ENCODE data around the gene CORT. TPM values are rescaled to one million over a fixed set of nuclear protein-coding genes. Genes with fewer than 3 reads are reported as not detected.

The CORT gene
- total and polyA plus RNA-seq, 12 donors, result 0.13 to 0.66 (median 0.36) TPM; not detected in 7

- no peaks in the 10 kb centered on the region for H3K9me3 ChIP-seq
- H3K27ac ChIP-seq, result no peak overlapping the region
- H3K27me3 ChIP-seq, result no peaks in the 10 kb centered on the region
- ATAC-seq (no peak), DNase-seq (no peak)
- 91 to 93% methylated on average over 7 of the region's 7 CpGs for WGBS, 2 donors
- H3K4me3 ChIP-seq, result no peak overlapping the region
- peaks cover 0 to 36% (median 0%) of the 10 kb centered on the region in 9 donors for H3K36me3 ChIP-seq
- TF ChIP-seq CTCF (IDR thresholded peaks at IDR 0.05), result no peak
- intact Hi-C loops (cut with DNase I), result no loop called here
- no peaks in the 10 kb centered on the region for H3K4me1 ChIP-seq
Measured at GRCh38 chr1:10444795-10445397, 4.9 kb upstream of the CORT start.

GRCh38 chr1:10446790-10447422 lies 2.9 kb upstream of the CORT start:
- H3K27ac ChIP-seq, result no peak overlapping the region
- intact Hi-C loops (cut with DNase I), result no loop called here
- ATAC-seq (no peak), DNase-seq (no peak)
- H3K4me1 ChIP-seq, result peaks cover 0 to 10% (median 0%) of the 10 kb centered on the region in 9 donors
- H3K36me3 ChIP-seq, result peaks cover 0 to 23% (median 0%) of the 10 kb centered on the region in 9 donors
- no peak overlapping the region for H3K4me3 ChIP-seq
- no peaks in the 10 kb centered on the region for H3K9me3 ChIP-seq
- H3K27me3 ChIP-seq, result no peaks in the 10 kb centered on the region
- 97% methylated on average over 7 of the region's 7 CpGs for WGBS, 2 donors
- TF ChIP-seq CTCF (IDR thresholded peaks at IDR 0.05), result no peak

GRCh38 chr1:10450156-10450814 lies 454 bp downstream of the CORT start:
- peak in 1 of 8 donors; percentile 53 for ATAC-seq
- intact Hi-C loops (cut with DNase I), result no loop called here

More at GRCh38 chr1:10450156-10450814, 454 bp downstream of the CORT start:
- Histone ChIP-seq H3K27me3 (no peaks in the 10 kb centered on the region), H3K4me1 (peaks cover 0 to 12% (median 0%) of the 10 kb centered on the region in 9 donors), H3K9me3 (peaks cover 0 to 6% (median 0%) of the 10 kb centered on the region in 11 donors), H3K27ac (no peak overlapping the region), H3K4me3 (no peak overlapping the region), H3K36me3 (peaks cover 0 to 5% (median 0%) of the 10 kb centered on the region in 9 donors)
- 79 to 82% methylated on average over 21 of the region's 21 CpGs for WGBS, 2 donors
- no peak for DNase-seq
- no peak for TF ChIP-seq CTCF (IDR thresholded peaks at IDR 0.05)
